ENCODE measurements around the gene ZNF296. TPM values are rescaled to one million over a fixed set of nuclear protein-coding genes. Genes with fewer than 3 reads are reported as not detected.
"Not testable (repeated sequence)": the region's sequence is repeated elsewhere in the genome, so short reads cannot be mapped to it uniquely, and the experiment has no call there.

The ZNF296 gene
- total RNA-seq, 6 donors from 2014 or later = 1.5 to 7.3 (median 2.4) TPM

GRCh38 chr19:45112111-45112827 lies 36.0 kb upstream of the ZNF296 start:
- H3K4me3 ChIP-seq = no peak overlapping the region
- TF ChIP-seq EP300 (IDR thresholded peaks at IDR 0.05) (no peak), POLR2A (IDR thresholded peaks at IDR 0.05) (no peak), POLR2AphosphoS5 (IDR thresholded peaks at IDR 0.05) (no peak)
- TF ChIP-seq, protein P1, sequence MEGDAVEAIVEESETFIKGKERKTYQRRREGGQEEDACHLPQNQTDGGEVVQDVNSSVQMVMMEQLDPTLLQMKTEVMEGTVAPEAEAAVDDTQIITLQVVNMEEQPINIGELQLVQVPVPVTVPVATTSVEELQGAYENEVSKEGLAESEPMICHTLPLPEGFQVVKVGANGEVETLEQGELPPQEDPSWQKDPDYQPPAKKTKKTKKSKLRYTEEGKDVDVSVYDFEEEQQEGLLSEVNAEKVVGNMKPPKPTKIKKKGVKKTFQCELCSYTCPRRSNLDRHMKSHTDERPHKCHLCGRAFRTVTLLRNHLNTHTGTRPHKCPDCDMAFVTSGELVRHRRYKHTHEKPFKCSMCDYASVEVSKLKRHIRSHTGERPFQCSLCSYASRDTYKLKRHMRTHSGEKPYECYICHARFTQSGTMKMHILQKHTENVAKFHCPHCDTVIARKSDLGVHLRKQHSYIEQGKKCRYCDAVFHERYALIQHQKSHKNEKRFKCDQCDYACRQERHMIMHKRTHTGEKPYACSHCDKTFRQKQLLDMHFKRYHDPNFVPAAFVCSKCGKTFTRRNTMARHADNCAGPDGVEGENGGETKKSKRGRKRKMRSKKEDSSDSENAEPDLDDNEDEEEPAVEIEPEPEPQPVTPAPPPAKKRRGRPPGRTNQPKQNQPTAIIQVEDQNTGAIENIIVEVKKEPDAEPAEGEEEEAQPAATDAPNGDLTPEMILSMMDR (IDR thresholded peaks at IDR 0.05) = no peak
- H3K27me3 ChIP-seq = no peaks in the 10 kb centered on the region
- H3K9me3 ChIP-seq = no peaks in the 10 kb centered on the region
- 88 to 93% methylated on average over 10 to 11 of the region's 11 CpGs for WGBS, 2 donors
- H3K27ac ChIP-seq = no peak overlapping the region
- DNase-seq (no peak), ATAC-seq (ENCODE audit: low FRiP score in 2 of 2) (no peak)
- H3K36me3 ChIP-seq = no peaks in the 10 kb centered on the region
- H3K4me1 ChIP-seq = peaks cover 8 to 58% (median 28%) of the 10 kb centered on the region in 4 donors

GRCh38 chr19:45110851-45111266 lies 34.6 kb upstream of the ZNF296 start:
- no peak for DNase-seq
- no peaks in the 10 kb centered on the region for H3K9me3 ChIP-seq
- no peaks in the 10 kb centered on the region for H3K36me3 ChIP-seq
- TF ChIP-seq, protein P1 (IDR thresholded peaks at IDR 0.05) = no peak
- TF ChIP-seq POLR2A (IDR thresholded peaks at IDR 0.05) = no peak
- no peak for TF ChIP-seq EP300 (IDR thresholded peaks at IDR 0.05)
- TF ChIP-seq POLR2AphosphoS5 (IDR thresholded peaks at IDR 0.05) = no peak
- no peak for ATAC-seq (ENCODE audit: low FRiP score in 2 of 2)
- H3K4me3 ChIP-seq = no peak overlapping the region
- H3K4me1 ChIP-seq = peaks cover 6 to 44% (median 20%) of the 10 kb centered on the region in 4 donors
- no peak overlapping the region for H3K27ac ChIP-seq
- no peaks in the 10 kb centered on the region for H3K27me3 ChIP-seq
- WGBS, 2 donors = 66 to 75% methylated on average over 4 to 5 of the region's 5 CpGs

DNA sequence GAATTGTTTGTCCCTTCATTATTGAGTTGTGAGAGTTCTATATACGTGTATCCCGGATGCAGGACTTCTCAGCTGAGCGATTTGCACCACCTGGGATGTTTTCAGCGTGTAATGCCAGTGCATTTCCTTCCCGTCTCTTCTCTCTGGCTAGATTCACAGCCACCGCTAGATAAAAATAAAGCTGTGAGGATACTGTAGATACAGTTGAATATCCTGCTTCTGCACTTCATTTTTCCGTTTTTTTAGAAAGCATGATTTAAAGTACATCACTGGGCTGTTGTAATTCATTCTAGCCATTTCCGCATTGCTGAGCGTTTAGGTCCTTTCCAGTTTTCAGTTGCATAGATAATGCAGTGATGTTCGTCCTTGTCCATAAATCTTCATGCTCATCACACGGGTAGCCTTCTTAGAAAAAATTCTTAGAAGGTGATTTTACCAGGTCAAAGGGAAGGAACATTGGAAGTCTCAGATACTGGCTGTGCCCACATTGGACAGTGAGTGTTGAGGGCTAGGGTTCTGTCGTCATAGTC lies 31.4 kb upstream of the ZNF296 start:
- TF ChIP-seq POLR2AphosphoS5 (IDR thresholded peaks at IDR 0.05) = no peak
- TF ChIP-seq, protein P1 (IDR thresholded peaks at IDR 0.05) = no peak
- no peak for TF ChIP-seq POLR2A (IDR thresholded peaks at IDR 0.05)
- TF ChIP-seq EP300 (IDR thresholded peaks at IDR 0.05) = no peak
- no peak overlapping the region for H3K4me3 ChIP-seq
- no peaks in the 10 kb centered on the region for H3K27me3 ChIP-seq
- H3K9me3 ChIP-seq = no peaks in the 10 kb centered on the region
- WGBS, 2 donors = 82 to 84% methylated on average over 12 of the region's 12 CpGs
- ATAC-seq (ENCODE audit: low FRiP score in 2 of 2) (no peak), DNase-seq (no peak)
- peaks cover 13 to 38% (median 20%) of the 10 kb centered on the region in 4 donors for H3K4me1 ChIP-seq
- H3K36me3 ChIP-seq = no peaks in the 10 kb centered on the region
- H3K27ac ChIP-seq = no peak overlapping the region

GRCh38 chr19:45106363-45106762 lies 30.1 kb upstream of the ZNF296 start:
- H3K4me1 ChIP-seq = peaks cover 12 to 39% (median 16%) of the 10 kb centered on the region in 4 donors
- ATAC-seq (ENCODE audit: low FRiP score in 2 of 2); H3K27ac ChIP-seq; H3K27me3 ChIP-seq; DNase-seq; H3K9me3 ChIP-seq; H3K36me3 ChIP-seq; H3K4me3 ChIP-seq: not testable (repeated sequence)
- 87 to 98% methylated on average over 11 of the region's 11 CpGs for WGBS, 2 donors

DNA sequence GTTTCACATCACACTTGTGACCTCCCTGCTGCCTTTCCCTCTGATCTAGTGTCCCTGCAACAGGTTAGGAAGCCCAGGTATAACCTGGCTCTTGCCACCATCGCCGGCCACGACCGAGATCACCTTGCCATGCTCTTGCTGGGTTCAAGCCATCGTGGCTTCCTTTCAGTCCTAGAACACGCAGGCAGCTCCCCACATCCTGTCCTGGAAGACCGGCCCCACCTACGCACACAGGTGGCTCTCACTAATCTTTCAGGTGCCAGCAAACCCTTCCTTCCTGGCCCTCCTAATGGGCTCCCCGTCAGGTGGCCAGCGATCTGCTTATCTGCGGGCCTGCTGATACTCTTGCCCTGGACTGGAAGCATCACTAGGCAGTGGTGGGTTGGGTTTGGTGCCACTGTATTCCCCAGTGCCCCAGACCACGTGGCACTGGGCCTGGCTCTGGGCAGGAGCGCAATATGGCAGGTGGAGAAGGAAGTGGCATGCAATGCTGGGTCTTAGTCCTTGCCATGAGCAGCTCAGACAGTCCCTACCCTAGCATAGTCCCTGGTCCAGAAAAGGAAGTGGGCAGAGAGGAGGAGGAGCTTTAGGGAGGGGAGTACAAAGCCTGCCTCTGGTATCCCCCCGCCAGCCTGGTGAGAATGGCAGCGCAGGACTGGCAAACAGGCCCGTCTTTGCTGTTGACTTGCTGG lies 28.5 kb upstream of the ZNF296 start:
- Histone ChIP-seq H3K9me3 (no peaks in the 10 kb centered on the region), H3K27ac (no peak overlapping the region), H3K27me3 (no peaks in the 10 kb centered on the region), H3K4me1 (peaks cover 12 to 36% (median 16%) of the 10 kb centered on the region in 4 donors), H3K36me3 (no peaks in the 10 kb centered on the region), H3K4me3 (no peak overlapping the region)
- no peak for ATAC-seq (ENCODE audit: low FRiP score in 2 of 2)
- 78 to 87% methylated on average over 12 to 16 of the region's 16 CpGs for WGBS, 2 donors
- TF ChIP-seq, protein P1 (IDR thresholded peaks at IDR 0.05) = no peak
- TF ChIP-seq POLR2AphosphoS5 (IDR thresholded peaks at IDR 0.05) (no peak), EP300 (IDR thresholded peaks at IDR 0.05) (no peak), POLR2A (IDR thresholded peaks at IDR 0.05) (no peak)
- no peak for DNase-seq

Measured in upper lobe of left lung (tissue), 6 donors.